GM21423 (cell line): Measurements from ENCODE around the gene RCAN1.
"Not testable (repeated sequence)": the region's sequence is repeated elsewhere in the genome, so short reads cannot be mapped to it uniquely, and the experiment has no call there.

ENCODE experiments used
- ATAC-seq: cut with Tn5 transposase; IDR thresholded peaks from one replicate; pipeline ENCODE4 v1.9.1; 2021; ENCODE audit warnings: mild to moderate bottlenecking, moderate library complexity; ENCODE audit not compliant: unreplicated experiment

Gene RCAN1

DNA sequence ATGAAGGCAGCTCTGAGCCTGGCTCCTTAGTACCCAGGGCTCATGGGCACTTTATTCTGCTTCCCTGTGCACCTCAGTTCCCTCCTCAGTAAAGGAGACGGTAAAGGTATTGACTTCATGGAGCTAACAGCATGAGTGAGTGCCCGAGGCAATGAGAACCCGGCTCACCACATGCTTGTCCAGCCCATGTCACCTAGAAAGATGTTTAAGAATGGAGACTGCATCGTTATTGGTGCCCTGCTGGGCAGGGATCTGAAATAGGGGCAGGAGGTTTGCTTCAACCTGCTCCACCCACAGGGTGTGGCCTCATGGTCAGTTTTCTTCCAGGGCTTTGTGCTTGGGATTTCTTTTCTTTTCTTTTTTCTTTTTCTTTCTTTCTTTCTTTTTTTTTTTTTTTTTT is 95.9 kb downstream of the RCAN1 start:
- no peak for ATAC-seq

DNA sequence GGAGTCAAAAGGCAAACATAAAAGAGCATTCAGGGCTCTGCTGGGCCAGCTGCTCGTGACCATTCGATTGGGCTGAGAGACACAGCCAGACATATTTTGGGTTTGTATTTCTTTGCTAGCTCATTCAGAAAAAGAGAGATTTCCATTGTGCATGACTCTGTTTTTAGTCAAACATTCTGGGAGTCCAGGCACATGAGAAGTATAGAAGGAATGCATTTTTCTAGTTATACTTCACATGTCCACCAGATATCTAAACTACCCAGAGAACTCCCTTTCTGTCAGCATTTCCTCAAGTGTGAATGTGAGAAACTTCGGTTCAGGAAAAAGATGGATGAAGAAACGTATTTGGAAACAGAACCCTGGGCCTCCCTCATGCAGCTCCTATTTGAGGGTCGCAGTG is 96.6 kb downstream of the RCAN1 start:
- ATAC-seq: no peak

DNA sequence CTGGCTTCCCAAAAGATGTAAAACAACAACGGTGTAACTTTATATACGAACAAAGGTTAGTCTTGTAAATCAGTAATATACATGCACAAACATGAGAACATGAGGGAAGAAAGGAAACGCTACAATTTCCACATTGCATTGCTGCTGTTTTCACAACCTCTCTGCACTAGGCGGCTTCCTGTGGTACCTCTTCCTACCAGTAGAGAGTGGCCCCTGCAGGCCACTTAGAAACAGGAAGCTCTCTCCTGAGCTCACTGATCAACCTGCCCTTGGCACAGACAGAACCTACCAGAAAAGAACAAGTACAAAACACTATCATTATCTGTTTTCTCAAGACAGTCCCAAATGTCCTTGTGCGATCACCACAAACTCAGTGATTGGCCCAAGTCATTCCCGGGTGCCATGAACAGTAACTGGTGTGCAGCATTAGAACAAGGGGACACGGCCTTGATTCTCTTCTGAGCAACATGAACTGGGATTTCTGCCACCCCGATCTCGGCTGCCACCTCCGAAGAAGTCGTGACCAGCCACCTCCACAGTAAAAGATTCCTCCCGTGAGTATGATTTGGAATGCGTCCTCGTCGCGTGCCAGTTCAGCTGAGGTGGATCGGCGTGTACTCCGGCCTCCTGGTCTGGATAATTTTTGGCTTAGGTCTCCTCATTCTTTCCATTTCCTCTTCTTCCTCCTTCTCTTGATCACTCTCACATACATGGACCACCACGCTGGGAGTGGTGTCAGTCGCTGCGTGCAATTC is 97.2 kb downstream of the RCAN1 start:
- no peak for ATAC-seq

DNA sequence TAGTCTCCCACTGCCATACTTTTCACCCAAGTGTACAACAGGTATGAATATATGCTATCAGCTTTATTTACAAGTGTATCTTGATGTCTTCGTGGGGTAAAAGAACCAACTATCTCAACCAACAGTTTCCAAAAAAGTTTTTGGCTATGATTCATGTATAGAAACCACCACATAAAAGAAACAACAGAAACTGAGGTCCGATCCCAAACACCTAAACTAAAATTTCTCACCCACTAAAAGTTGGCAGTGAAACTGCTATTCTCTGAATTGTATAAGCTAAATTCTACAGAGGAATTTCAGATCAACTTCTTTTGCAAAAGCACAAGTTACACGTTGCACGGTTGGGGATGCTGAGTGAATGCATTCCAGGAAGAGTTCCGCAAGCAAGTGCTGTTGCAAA is 97.9 kb downstream of the RCAN1 start:
- no peak for ATAC-seq

DNA sequence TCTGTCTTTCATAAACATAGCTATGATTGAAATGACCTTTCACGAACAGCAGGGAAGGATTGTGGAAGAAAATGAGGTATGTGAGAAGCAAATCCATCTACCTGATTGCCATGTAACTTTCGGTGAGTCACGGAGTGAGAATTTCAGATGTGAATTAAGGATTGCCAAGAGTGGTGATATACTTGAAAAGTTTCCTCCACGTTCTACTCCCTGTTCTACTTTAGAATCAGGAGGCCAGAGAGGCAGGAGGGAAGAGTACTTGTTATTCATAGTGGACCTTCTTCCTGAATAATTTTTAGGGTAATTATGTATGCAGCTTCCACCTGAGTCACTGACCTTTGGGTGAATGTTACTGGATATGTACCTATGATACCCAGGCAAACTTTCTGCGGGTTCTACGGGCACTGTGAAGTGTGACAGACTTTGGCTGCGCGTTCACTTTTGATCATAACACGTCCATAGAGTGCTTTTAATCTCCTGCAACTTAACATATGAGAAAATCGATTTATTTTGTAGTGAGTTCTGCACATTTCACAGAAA is 100.3 kb downstream of the RCAN1 start:
- ATAC-seq: no peak

DNA sequence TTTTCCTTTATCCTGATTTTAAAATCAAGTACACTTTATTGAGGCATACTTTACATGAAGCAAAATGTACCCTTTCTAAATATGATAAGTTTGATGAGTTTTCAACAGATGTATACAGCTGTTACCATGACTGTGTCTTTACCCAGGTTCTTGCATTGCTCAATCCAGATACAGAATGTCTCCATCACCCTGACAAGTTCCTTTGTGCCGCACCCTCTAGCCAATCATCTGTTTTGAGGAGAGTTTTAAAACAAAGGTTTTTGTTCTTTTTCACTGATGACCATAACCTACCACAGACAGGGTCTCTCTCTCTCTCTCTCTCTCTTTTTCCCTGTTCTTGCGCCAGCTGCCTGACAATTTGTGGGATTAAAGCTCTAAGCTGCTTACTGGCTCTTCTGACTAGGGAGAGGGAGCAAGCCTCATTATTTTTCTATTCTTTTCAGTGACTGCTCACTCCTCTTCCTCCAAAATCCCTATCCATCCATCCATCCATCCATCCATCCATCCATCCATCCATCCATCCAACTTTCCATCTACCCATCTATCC is 101.7 kb downstream of the RCAN1 start:
- ATAC-seq: no peak

DNA sequence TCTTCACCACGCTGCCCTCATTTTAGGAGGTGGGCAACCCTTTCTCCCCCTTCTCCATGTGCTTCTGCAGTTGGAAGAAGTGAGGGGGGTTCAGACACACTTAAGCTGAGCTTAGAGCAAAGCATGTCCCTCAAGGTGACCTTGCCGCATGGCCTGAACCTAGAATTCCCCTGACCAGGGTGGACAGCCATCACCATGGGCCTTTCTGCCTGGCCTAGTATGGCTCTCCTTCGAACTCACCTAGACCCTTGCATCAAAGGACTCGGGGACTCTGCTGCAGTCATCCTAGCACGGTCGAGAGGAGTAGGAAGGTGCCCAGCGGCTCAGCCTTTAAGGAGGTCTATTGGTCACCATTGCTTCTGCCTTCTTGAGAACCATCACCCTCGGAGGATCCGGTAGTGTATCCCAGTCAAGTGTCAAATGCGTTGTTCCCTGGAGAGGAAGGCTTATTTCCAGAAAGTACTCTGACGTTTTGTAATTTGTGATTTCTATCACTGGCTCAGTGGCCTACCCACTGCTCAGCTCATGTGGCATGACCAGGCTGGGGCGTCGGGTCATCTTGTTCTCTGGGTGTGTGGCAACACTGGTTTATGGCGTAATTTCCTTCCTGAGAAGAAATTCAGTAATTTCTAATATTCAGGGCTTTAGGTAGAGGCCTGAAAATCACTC is 103.0 kb downstream of the RCAN1 start, which contains the start of gene KCNE1:
TSS of gene KCNE1 (minus strand) at position 424 of the 669 bp plus-strand sequence. CDS start 62,576 bp downstream, outside the sequence.
- no peak for ATAC-seq

DNA sequence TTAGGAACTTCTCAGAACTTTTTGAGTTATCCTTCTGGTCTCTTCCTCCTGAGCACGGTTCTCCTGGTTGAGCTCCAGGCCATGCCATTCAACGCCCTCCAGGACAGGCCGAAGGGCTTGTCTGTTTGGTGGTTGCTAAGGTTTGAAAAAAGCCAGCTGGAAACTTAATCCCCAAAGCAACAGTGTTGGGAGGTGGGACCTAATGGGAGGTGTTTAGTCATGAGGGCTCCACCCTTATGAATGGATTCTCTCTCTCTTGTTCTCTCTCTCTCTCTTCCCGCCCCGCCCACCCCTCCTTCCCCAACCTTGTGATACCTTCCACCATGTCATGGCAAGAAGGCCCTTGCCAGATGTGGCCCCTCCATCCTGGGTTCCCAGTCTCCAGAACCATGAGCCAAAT is 103.7 kb downstream of the RCAN1 start:
- ATAC-seq: no peak

DNA sequence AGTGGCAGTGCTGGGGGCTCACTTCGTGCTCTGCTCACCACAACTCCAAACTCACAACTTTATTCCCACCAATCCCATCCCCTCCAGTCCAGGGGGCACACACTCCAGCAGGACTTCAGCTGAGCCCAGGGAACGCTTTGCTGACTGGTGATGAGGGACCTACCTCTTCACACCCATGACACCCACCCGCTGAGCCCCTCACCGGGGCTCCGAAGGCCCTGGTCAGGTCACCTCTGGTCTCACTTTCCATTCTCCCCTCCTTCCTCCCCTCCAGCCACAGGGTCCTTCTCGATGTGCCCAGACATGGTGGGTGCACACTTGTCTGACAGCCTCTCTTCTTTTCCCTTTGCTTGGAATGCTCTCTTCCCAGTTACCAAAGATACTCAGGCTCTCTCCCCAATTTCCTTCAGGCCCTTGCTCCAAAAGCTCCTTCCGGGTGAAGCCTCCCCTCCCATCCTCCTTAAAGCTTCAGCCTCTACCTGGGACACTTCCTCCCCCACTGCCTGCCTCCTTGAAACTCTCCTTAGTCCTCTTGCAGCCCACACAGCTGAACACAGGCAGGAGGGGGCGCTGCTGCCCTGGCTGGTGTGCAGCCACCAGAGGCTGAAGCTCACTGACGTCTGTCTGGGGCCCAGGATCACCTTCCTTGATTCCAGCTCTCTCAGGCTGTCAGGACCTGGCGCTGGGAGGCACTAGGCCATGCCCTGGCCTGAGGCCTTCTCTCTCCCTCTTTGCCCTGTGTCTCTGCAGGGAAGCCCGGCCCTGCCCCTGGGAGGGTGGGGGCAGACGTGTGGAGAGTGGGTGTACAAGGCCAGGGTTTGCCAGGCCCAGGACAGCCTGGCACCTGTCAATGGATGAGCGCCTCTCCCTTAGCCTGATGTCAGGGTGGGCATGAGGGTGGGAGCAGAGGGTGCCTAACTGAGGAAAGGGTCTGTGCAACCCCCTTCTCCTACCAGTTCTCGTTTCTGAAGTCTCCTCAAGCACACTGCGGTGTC is 104.5 kb downstream of the RCAN1 start:
- no peak for ATAC-seq

DNA sequence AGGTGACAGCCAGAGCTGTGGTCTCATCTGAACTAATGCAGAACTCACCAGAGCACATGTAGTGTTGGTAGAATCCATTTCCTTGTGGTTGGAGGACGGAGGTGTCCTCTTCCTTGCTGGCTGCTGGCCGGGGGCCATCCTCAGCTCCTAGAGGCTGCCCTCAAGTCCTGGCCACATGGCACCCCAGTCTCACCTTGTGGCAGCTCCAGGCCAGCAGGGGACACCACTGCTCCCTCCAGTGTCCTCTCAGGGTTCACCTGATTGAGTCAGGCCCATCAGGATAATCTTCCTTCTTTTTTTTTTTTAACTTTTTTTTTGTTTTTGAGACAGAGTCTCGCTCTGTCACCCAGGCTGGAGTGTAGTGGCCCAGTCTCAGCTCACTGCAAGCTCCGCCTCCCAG is 105.8 kb downstream of the RCAN1 start:
- ATAC-seq: no peak

DNA sequence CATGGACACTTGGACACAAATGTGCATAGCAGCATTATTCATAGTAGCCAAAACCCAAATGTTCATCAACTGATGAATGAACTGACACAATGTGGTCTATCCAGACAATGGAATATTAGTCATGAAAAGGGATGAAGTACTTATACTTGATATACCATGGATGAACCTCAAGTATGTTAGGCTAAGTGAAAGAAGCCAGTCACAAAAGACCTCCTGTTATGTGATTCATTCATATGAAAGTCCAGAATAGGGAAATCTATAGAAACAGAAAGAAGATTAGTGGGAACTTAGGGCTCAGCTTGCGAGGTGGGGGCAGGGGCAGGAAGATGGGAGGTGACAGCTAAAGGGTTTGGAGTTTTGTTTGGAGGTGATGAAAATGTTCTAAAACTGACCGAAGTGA is 110.3 kb downstream of the RCAN1 start:
- ATAC-seq: no peak

DNA sequence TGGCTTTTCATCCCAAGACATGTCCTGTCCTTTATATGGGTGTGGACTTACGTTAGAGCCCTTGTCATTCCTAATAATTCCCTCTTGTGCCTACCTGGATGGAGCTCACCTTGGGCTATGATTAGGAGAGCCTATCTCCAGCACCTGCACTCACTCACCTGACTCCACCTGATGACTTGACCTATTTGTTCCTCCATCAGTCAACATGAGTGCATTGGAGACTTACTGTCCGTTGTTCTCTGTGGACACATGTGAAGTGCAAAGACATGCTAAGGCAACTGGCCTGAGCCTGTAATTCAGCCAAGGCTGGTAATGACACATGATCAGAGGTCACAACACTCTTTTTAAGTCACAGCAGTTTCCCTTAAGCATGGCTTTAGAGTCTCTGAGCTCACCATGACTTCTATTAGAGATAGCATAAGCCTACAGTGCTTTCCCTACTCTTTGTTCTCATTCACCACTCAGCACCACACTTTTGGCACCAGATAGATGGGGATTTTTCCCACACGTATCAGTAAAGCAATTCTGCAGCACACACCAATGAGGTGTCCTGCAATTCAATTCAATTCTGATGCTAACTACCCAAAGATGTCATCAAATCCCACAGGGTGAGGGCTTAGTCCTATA is 112.3 kb downstream of the RCAN1 start:
- no peak for ATAC-seq

DNA sequence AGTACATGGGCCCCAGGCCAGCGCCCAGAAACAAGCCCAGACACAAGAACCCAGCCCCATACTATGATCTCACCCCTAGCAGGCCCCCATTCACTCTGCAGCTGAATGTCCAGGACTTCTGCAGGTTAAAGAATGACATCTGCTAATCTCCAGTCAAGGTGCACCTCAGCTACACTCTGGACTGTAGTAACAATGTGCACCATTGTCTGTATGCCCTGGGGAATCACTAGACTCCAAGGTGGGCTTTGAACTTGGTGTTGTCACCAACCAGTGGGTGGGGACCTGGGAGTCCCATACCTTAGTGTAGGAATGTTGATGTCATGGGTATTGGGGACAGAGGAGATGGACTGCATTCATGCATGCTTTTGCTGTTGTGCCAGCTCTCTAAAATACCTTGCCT is 113.2 kb downstream of the RCAN1 start:
- no peak for ATAC-seq

DNA sequence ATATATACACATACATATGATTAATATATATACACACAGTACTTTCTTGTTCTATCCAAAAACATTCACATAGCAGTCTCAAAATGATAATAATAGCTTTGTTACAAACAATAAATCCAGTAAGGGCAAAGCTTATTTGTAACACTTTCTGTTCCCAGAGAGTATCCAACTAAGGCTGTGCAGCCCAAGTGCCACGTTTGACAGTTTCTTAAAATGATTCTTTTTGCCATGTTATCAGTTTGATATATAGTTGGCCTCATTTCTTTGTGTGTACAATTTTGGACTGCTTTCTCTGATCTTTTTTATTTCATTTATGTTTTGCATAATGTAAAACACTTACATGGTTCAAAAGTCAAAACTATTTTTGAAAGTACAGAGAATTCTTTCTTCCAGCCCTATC is 114.7 kb downstream of the RCAN1 start:
- no peak for ATAC-seq

DNA sequence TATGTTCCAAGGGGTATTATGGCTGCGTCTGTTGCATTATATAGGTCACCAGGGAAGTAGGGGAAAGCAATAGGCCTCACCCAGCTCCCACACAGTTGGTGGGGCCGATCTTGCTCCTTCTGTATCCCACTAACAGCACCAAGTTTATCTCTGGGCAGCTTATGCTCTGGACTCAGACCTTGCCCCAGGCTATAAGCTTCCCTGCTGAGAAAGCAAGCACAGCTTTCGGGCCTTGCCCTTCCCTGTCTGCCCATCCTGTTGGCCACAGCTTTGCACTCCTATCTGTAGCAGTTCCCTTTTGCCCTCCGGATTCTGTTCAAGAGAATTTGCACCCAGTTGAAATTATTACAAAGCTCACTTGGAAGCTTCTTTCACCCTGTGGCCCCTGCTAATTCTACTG is 115.8 kb downstream of the RCAN1 start:
- no peak for ATAC-seq

DNA sequence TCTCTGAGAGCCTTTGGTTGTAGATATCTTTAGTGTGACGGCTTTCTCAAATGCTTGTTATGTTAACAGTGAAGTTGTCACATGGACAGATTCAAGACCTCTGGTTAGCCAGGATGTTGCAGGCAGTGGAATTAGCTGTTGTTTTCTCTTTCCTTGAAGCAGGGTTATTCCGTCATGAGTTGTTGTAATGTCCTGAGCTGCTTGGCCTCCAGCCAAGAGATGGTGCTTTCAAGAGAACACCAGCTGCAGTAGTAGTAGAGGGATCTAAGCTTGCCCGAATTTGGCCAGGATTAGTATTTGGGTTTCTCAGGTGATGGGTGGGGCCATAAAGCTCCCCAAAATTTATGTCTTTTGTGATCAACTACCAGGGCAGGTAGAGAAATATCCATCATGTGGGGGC is 116.3 kb downstream of the RCAN1 start:
- no peak for ATAC-seq

DNA sequence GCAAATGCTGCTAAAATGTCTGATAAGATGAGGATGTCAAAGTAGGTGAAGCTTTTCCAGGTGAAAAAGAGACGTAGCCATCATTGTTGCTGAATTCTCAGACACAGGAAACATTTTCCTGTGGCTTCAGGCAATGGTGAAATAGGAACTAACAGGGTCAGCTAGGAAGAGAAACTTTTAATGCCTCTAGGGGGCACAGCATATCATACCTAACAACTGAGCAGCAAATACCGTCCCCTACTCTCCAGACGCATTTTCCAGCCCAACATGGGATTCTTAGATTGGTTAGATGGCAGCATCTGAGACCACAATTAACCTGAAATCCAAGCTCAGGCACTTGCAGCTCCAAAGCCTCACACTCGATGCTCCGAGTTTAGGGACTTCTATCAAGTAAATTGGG is 131.1 kb downstream of the RCAN1 start:
- not testable (repeated sequence) for ATAC-seq

DNA sequence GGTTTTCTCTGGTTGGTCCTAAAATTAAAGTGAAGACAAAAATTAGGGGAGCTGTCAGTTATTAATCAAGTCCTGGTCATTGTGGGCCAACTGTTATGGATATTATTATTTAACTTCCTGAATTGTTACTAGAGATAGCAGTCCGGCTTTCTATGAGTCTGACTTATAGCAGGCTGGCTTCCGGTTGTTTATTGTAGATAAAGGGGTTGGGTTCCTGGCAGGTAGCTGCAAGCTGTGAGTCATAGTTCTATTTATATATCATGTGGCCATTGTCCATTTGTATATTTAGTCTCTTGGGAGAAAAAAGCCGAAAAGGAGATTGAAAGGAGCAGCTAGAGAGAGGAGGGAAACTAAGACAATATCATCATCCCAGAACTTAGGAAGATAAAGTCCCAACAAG is 131.5 kb downstream of the RCAN1 start:
- ATAC-seq: not testable (repeated sequence)

DNA sequence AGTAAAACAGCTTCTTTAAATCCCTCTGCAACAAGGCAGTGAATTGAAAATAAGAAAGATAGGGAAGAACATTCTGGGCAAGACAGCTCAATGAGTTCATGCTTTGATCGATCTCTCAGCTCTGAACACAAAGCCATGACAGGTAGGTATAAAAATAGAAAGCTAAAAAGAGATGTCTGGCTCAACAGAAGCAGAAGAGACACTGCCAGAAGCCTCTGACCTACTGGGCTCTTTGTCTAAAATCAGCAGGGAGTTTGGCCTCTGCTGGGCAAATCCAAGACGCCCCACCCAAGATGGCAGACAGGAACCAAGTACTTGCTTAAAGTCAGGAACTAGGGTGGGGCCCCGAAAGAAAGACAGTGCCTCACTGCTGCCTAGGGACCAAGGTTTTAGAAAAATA is 147.6 kb downstream of the RCAN1 start:
- not testable (repeated sequence) for ATAC-seq
